ENCODE data around the gene AP3S2.

Gene AP3S2

DNA sequence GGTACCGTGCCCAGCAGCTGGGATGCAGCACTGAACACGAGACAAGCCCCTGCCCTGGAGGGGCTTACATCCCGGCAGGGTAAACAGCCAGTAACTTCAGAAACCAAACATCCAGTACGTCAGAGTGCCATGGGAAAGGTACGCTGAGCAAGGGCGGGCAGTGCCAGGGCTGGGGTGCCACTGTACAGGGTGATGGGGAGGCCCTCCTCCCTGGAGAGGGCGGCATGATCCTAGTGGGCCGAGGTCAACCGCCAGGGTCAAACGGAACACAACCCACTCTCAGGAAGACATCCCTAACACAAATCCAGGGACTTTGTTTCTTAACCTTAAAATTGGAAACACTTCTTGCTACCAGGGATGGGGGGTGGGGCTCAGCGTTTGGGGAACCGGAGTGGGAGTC is 63.2 kb downstream of the AP3S2 start:
- DNase-seq = no peak

DNA sequence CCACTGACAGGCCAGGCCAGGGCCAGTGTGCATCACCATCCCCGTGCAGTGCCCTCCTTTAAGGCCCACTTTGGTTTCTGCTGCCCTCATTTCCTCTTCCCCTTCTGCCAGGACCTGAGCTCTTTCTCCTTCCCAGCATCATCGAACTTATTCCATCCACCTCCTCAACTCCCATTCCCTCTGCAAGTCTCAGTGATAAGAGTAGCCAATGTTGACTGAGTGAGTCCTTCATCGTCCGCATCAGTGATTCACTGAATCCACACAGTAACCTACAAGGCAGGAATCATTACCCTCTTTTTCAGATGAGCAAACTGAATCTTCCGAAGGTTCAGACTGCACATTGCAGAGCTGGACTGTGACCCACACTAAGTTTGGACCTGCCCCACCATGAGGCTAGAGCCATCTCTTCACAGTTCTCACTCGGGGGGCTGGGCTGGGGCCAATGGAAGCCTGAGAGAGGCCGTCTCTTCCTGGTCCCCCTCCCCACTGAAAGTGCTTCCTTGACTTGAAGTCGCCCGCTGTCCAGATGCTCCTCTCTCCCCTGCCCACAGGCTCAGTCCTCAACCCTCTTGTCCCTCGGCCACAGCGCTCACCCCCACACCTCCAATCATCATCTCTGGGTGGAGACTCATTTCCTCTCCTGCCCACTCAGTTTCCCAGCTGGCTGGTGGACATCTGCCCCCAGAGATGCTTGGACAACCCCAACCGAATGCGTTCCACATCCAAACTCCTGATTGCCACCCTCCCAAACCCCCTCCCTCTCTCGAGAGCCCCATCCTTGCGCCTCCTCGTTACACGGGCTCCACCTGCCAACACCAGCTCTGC is 64.0 kb downstream of the AP3S2 start:
- DNase-seq = no peak

DNA sequence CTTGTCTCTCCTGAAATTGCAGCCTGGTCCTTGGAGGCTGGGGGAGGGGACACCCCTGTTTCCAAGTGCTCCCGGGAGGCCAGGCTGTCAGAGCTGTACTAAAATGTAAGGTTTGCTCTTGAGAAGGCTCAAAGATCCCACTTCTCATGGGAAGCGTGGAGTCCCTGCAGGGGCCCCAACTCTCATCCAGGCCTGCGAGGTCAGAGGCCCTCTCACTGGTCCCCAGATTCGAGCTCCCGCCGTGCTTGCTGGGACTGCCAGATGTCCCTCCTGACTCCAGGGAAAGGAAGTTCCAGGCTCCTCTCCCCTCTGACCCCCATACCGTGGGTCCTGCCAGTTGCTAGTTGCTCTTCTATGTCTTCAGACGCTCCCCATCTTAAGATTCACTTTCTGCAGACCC is 64.6 kb downstream of the AP3S2 start:
- no peak for DNase-seq

DNA sequence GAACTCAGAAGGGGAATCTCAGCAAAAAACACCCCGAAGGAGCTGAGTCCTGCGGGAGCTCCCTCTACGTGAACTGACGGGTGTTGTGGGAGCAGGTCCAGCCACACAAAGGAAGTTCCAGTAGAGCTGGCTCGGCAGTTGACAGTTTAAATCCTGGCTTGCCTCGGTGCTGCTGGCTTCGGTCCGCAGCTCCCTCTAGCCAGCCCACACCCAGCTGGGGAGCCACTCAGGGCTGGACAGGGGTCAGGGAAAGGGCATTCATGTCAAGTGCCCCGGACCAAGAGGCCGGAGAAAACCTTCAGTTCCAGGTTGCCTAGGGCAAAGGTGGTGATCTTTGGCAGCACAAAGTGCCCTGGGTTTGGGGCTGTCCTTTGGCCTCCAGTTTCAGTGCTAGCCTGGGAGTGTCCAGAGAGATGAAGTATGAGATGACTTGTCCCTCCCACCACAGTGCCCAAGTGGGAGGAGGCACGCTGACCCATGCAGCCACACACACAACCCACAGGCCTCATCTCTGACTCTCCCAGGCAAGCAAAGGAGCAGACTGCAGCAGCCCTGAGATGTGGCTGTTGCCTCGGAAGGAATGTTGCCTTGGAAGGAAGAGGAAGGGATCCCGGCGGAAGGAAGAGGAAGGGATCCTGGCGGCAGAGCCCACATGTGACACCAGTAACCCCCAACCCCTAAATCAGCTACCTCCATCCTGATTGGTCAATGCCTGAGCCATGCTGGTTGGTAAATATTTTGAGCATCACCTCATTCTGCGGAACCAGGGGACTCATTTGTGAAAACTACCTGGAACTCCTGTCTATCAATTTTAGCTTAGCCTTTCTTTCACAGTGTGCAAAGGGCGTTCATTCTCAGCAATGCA is 65.3 kb downstream of the AP3S2 start:
- no peak for DNase-seq

DNA sequence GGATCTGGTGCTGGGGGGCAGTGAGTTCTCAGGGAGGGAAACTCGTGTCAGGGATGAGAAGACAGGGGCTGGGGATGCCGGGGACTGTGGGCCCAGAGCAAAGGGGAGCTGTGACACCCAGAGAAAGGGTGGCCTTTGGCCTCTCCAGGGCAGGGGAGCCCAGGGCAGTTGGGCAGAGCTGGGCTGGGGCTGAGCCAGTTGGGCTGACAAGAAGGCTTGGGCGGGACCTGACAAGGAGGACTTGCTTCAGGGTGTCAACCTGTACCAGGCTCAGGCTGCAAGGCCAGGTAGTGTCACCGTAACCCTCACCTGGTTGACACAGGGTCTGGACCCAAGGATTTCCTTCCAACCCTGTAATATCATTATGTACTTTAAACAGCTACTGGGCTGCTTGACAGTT is 66.0 kb downstream of the AP3S2 start:
- no peak for DNase-seq

DNA sequence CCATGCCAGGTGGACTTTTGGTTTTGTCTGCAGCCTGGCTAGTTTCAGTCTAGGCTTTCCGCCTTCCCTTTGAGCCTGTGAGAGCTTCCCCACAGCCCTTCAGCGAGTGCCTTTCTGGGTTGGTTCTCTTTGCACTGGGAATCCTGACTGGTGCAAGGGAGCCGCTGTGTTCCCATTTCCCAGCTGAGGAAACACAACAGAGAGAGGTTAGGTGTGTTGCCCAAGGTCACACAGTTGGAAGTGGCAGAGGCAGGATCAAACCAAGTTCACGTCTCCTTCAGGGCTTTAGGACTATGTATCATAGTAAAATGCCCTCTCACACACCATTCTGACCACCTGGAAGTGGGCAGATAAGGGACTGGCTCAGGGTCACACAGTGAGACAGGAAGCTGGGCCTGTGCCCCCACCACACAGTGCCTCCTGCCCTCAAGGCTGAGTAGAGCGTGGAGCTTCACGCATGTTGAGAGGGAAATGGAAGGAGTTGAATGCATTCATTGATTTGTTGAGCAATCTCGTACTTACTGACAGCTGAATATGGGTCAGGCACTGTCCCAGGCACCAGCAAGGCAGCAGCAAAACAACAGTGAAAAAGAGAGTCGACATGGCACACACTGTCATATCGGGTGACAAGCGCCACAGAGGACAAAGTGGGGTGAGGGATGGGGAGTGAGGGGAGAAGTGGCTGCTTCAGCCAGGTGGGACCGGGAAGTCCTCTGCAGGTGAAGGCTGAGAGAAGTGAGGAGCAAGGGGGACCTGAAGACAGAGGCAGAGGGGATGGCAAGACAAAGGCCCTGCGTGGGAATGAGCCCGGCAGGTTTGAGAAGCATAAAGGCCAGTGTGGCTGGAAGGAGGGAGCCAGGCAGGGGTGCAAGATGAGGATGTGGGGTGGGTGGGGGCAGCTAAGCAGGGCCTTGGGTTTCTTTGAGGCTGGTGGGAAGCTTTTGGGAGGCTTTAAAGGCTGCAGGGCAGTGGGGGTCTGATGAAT is 66.8 kb downstream of the AP3S2 start:
- DNase-seq = no peak

DNA sequence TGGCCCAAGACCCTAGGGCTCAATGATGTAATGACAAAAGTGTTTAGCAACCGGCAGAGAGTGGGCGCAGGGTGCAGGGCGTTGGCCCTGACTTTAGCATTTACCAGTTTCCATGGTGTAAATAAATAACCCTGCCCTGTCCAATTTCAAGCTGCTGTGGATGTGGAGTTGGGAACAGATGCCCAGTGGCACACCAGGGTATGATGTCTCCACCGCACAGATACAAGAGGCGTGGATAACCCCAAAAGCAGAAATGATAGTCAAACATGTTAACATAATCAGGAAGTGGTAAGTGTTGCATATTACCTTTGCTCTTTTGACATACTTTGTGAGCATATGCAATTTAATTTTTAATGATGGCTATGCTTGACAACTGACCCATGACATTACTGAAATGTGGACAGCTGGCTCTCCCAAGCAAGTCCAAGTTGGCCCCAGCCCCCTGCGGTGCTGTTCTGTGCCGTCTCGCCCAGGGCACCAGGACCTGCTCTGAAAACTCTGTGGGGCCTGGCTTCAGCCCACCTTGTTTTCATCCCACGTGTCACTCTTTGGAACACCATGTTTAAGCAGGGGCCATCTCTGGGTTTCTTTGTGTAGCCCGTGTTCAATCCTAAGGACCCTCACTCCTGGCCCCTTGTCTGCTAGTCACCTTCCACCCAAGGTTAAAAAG is 68.4 kb downstream of the AP3S2 start:
- peak in 1 of 2 donors; percentile 45 for DNase-seq

DNA sequence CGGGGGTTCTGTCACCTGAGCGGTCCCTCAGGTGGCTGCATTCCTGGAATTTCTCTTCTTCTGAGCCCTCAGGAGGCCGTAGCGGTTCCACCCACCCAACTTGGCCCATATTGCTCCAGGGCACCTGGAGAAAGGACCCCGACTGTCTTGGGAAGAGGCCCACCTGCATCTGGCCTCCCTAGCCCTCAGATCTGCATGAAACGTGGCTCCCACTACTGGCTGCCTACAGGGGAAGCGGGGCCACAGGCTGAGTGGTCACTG is 69.3 kb downstream of the AP3S2 start:
- DNase-seq = no peak

DNA sequence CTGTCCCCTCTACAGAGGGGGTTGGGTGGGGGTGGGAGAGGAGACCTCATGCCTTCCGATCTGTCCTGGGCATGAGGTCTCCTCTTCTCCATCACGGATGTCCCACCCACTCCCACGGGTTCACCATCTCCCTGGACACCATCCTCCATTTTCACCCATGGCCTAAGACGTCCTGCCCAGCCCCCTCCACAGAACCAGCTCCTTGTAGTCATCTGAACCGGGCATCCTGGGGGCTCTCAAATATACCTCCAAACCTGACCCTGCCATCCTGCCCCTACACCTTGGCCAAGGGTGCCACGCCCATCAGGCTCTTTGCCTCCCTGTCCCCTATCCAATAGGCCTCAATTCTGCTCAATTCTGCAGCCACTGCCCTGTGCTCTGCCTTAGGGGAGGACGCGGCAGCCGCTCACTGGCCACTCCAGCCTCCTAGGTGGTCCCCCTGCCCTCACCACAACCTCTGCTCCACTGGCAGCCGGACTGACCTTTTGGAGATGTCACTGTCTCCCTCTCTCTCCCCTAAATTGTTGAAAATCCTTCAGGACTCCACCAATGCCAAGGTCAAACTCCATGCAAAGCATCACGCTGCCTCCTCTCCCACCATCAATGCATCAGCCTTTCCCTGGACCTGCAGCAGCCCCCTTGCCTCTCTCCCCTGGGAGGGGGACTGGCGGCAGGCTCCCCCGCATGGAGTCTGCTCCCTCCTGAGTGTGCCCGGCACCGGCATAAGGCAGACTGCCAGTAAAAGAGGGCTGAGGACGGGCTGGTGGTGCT is 69.8 kb downstream of the AP3S2 start:
- no peak for DNase-seq

DNA sequence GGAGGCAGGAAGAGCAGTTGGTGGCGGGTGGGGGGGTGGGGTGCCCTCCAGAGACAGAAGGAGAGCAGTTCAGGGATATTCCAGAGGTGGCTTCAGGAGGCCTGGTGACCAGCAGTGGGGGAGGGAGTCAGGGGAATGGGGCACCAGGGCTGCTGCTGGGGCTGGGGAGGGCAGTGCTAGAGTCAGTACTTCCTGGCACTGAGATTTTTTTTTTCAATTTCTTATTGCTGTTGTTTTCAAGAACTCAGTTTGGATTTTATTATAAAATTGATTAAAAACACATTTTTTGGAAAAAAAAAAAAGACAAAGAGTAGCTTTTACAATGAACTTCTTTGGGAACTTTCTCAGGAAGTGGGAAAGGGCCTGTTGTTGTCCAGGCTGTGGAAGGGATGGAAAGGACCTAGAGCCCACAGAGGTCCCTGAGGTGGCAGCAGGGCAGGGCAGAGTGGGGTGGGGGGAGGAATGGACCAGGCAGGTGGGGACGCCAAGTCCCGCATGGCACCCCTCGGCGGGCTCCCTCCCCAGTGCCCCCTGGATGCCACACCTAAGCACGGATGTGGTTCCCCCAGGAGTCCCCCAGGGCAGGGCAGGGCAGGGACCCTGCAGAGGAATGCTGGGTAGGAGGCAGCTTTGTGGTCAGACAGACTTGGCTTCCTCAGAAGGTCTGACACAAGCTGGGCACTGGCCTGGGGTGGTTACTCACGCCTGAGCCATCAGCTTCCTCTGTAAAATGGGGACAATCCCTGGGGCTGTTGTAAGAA is 70.7 kb downstream of the AP3S2 start:
- peak in 1 of 2 donors; percentile 54 for DNase-seq

DNA sequence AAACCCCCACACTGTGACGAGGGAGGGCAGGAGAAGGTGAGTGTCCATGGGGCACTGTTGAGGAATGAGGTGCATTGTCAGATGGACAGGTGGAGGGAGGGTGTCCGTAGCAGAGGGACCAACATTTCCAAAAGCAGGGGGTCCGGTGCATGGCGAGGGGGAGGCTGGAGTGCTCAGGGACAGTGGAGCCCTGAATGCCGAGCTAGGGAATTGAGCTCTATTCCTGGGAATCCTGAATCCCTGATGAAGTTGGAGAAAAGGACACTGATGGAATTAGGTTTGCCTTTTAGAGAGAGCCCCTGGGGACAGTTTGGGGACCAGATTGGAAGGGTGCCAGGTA is 71.2 kb downstream of the AP3S2 start:
- DNase-seq = no peak

DNA sequence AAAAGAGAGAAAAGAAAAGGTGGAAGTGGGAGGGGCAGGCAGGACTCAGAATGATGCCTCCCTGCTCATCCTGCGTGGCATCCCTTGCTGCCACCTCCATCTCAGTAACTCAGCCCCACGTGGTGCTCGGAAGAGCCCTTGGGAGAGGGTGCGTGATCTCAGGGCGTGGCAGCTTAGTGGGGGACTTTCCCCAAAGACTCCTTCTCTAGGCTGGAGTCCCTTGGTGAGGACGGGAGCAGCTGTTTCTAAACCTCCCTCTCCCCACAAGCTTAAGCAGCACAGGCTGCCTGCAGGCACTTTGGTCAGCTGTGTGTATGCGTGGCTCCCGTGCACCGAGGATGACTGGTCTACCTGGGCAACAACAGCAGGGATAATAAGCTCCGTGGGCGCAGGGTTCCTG is 71.8 kb downstream of the AP3S2 start:
- no peak for DNase-seq

DNA sequence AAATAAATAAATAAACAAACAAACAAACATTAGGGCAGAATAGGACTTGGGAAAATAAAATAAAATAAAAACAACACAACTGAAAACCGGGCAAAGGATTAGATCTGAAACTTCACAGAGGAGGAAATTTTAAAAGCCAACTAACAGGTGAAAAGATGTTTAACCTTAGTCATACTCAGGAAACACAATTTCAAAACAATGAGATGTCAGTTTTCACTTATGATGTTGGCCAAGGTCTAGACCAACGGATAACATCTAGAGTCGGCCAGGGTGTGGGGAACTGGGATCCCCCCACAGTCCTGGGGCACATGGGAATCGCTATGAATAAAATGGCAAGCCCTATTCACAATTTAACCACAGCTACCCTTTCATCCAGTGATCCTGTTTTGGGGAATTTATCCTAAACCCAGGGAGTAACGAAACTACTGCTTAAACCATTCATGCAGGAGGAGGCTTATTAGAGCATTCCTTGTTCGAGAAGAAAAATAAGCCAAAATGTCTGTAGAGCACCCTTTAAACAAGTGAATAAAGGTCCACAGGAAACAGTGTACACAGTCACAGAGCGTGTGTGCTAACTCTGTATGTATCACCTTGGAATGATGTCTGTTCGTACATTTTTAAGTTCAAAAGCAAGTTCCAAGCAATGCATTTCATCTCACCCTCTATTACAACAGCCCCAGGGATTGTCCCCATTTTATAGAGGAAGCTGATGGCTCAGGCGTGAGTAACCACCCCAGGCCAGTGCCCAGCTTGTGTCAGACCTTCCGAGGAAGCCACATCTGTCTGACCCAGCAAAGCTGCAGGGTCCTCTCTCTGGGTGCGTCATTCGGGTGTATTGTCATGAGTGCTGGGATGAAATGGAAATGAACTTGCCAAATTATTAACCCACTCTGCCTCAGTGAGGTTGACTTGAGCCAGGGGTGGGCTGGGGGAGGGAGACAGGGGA is 72.9 kb downstream of the AP3S2 start:
- peak in 1 of 2 donors; percentile 77 for DNase-seq

DNA sequence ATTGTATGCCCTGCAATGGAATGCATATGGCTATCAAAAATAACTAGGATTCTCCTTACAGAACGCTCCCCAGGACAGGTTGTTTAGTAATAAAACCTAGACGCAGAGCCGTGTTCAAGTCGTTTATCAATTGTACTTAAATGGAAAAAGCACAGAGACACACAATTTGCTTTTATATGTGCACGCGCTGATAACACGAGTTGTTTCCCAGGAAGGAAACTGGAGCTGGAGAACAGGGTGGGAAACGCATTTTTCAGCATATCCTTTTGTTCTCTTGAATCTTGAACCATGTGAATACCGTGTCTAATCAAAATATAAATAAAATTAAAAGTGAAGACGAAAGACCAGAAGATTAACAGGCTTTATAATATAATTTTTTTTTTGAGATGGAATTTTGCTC is 75.5 kb downstream of the AP3S2 start:
- no peak for DNase-seq

DNA sequence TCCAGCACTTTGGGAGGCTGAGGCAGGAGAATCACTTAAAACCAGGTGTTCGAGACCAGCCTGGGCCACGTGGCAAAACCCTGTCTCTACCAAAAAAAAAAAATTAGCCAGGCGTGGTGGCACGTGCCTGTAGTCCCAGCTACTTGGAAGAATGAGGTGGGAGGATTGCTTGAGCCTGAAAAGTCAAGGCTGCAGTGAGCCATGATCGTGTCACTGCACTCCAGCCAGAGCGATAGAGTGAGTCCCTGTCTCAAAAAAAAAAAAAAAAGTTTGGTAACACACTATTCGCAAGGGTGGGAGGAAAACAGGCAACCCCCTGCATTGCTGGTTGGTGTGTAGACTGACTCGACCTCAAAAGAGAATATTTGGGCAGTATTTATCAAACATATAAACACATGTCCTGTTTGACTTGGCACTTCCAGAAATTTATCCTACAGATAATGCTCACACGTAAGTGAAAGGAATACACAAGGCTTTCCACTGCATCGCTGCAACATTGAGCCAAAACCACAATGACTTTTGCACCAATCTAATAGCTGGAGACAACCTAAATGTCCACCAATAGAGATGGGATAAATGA is 76.0 kb downstream of the AP3S2 start:
- no peak for DNase-seq

DNA sequence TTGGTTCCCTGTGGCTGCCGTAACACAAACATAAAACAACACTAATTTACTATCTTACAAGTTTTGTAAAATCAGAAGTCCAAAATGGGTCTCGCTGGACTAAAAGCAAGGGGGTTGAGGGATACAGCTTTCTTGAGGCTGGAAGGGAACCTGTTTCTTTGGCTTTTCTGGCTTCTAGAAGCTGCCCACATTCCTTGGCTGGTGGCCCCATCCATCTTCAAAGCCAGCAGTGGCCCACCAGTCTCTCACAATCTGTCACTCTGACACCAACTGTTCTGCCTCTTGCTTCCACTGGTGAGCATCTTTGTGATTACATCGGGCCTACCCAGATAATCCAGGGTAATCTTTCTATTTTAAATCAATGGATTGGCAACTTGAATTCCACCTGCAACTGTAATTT is 78.0 kb downstream of the AP3S2 start:
- DNase-seq = no peak

DNA sequence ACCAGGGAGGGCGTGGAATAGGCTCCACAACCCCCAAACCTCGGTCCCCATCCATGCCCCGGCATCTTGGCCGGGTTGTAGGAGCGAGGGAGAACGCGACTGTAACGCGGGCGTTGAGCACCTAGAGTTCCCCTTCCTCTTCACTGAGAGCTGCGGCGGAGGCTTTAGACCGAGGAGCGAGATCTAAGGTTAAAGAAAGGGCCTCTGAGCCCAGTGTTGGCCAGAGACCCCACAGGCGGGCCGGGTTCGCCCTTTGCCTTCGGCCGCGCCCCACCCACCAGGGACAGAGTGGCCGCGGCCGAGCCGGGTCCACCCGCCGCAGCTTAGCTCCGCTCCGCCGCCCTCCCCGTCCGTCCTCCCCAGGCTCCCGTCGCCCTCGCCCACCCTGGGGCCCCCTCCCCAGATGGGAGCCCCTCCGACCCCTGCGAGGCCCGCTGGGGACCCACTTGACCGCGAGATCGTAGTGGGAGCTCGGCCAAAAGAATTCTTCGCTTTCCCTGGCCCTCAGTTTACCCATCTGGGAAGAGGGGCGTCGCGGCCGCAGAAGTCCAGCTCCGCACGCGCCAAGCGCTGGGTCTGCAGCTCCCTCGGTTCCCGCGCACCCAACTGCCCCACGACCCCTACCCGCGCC is 79.6 kb downstream of the AP3S2 start:
- no peak for DNase-seq

DNA sequence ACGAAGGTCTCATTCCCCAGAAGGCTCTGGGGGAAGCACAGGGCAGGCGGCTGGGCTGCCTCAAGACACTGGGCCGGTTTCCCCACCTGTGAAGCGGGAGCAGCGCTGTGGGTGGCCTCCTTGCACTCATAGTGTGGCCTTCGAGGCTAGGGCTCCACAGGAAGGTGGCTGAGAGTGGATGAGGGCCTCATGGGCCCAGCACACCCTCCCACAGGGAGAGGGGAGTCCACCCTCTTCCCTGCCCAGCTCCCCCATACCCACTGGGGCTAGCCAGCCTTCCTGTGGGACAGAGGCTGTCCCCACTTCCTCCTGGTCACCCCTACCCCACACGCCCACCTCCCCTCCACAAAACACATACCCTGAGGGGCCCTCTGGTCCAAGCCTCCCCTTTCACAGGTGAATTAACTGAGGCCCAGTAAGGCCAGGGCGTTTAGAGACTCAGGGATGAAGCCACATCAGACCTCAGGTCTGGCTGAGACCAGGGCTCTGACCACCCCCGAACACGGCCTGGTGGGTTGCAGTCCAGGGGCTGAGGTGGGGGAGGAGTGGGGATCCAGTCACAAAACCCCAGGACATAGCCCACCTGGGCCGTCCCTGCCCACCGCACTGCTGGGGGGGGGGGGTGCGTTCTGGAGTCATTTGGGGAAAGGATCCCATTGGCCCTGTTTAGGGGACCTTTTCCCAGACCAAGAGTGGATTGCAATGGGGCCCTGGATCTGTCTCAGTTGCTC is 80.2 kb downstream of the AP3S2 start:
- no peak for DNase-seq
